HG03039 (cell line): ENCODE measurements around the gene ERP44.
"Not testable (repeated sequence)": the region's sequence is repeated elsewhere in the genome, so short reads cannot be mapped to it uniquely, and the experiment has no call there.

Experiments
- ATAC-seq: cut with Tn5 transposase; IDR thresholded peaks from one replicate; pipeline ENCODE4 v1.9.1; 2021; ENCODE audit warnings: mild to moderate bottlenecking, moderate library complexity; ENCODE audit not compliant: unreplicated experiment

Gene ERP44

DNA sequence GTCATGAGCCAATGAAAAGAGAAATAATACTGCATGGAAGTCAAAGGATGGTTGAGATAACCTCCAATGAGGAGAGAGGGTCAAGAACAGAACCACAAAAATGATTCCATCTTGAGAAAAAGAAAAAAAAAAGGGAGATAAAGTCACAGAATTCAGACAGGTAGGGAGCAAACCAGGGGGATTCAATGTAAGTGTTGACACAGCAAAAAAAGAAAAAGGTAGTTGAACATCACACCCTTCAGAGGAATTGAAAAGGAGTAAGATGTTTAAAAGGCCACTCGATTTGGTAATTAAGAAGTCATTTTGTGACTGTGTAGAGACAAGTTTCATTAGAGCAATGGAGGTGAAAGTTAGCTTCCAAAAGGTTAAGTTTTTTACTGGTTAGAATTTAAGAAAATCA, 79.3 kb downstream of the ERP44 start:
- no peak for ATAC-seq

- ATAC-seq: no peak
Measured at GRCh38 chr9:100014846-100015245, 84.0 kb downstream of the ERP44 start.

DNA sequence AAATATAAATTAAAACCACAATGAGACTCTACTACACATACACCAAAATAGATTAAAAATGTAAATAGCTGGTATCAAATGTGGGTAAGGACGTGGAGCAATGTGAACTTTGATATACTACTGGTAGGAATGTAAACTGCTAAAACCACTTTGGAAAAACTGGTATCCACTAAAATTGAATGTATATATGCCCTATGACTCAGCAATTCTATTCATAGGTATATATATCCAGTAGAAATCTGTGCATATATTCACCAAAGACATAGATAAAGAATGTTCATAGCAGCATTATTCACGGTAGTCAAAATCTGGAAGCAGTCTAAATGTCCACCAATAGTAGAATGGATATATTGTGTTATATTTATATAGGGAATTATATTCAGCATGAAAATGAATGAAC, 85.2 kb downstream of the ERP44 start:
- ATAC-seq: no peak

- ATAC-seq: no peak
Measured at GRCh38 chr9:100012279-100012678, 86.5 kb downstream of the ERP44 start.

DNA sequence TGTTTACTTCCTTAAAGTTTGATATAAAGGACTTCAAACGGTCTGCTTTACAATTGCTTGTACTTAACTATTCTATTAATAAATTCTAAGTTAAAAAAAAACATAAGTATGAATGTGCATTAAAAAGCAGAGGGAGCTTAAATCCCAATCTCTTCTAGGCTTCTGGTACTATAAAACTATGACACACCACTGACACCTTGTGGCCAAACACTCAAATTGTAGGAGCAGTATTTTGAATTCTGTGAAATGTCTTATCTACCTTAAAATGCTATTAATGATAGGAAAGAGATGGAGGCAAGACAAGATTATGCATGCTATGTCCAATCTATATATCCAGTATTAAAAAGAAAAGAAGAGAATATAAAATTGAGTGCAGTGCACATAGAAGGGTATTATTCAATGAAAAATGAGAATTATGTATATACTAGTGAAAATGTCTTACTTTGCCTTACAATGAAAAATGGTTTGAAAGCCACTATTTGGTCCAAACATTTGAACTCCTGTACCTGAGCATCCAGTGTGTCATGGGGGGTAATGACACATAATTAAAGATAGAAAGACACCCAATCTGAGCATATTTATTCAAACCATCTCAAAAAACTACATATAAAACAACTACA, 87.6 kb downstream of the ERP44 start:
- ATAC-seq: no peak

- ATAC-seq: no peak
Measured at GRCh38 chr9:99999797-100000196, 99.0 kb downstream of the ERP44 start.

DNA sequence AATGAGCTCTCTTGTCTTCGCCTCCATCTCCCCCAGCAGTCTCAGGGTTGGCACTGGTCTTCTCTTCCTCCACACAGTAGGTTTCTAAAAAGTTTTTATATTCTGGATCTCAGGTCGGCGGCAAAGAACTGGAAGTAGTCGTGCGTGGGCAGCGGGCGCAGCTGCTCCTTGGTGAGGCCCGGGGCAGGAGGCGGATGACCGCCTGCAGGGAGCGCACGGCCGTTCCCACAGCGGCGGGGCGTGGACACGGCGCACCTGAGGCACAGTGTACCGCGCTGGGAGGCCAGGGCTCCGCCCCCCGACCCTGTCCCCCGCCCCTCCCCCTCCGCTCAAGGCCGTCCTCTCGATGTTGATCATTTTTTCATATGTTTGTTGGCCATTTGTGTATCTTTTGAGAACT, 99.9 kb downstream of the ERP44 start:
- no peak for ATAC-seq

GRCh38 chr9:99998266-99998665, 100.5 kb downstream of the ERP44 start:
- ATAC-seq: no peak

GRCh38 chr9:99990508-99990907, 108.3 kb downstream of the ERP44 start:
- not testable (repeated sequence) for ATAC-seq

DNA sequence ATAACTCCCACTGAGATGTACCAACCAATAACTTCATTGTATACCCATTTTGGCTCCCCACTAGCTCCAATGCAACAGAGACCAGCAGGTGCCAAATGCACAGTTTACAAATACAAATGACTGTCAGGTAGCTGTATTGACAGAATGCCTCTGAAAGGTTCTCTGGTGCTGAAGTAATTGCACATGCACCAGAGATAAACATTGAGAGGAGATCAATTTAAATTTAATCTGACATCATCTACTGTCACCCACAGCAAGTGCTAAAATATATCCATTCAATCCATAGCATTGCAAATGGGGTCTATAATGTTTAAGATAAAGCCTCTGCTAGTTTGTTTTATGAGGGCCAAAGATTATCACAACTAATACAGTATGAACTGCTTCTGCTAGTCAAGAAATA, 112.2 kb downstream of the ERP44 start:
- ATAC-seq: no peak

GRCh38 chr9:99980598-99980997, 118.2 kb downstream of the ERP44 start:
- no peak for ATAC-seq

GRCh38 chr9:99978221-99978620, 120.6 kb downstream of the ERP44 start:
- no peak for ATAC-seq

- ATAC-seq: no peak
Measured at GRCh38 chr9:99977033-99977792, 121.6 kb downstream of the ERP44 start.

GRCh38 chr9:99973455-99973854, 125.3 kb downstream of the ERP44 start:
- no peak for ATAC-seq

GRCh38 chr9:99971410-99971809, 127.4 kb downstream of the ERP44 start:
- no peak for ATAC-seq

DNA sequence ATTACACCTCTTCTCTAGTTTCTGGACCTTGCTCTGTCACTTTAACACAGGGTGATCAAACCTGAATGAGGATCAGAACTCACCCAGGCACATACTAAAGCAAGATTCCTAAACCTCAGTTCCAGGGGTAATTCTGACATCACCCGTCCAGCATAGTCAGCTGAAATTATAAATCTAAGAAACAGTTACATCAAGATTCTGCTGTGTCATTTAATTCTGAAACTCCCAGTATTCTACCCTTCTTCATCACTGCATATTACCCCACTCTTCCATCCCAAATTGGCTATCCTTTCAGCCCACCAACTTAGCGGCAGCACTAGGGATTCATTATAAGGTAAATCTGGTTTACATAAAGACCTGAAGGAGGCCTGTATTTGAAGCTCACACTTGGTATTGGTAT, 128.3 kb downstream of the ERP44 start:
- no peak for ATAC-seq

DNA sequence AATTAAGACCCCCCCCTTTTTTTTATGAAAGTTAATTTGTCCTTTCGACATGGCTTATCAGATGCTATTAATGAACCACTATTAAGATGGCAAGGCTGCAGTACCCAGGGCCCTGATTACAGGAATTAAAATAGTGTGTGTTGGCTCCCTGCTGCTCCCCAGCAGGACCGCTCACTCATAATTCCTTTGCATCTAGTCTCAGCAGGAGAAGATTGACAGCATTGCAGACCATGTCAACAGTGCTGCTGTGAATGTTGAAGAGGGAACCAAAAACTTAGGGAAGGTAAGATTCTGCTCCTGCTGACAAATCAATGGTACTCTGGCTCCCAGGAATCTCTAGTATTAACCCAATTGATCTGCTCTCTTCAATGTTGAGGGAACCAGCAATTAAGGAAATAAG, 131.3 kb downstream of the ERP44 start:
- no peak for ATAC-seq

DNA sequence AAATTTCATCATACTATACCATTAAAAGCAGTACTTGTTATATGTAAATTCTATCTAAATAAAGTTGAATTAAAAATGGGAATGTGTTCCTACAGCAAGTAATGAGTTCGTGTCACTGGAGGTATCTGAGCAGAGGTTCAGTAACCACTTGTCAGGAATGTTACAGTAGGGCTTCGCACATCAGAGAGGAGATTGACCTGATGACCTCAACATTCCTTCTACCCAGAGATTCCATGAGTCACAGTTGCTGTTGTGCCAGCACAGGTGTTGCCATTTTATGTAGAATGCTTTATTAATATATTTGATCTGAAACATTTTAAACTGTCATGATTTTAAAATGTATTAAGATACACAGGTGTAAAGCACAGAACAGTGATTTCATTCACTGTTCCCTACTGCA, 132.1 kb downstream of the ERP44 start:
- no peak for ATAC-seq

DNA sequence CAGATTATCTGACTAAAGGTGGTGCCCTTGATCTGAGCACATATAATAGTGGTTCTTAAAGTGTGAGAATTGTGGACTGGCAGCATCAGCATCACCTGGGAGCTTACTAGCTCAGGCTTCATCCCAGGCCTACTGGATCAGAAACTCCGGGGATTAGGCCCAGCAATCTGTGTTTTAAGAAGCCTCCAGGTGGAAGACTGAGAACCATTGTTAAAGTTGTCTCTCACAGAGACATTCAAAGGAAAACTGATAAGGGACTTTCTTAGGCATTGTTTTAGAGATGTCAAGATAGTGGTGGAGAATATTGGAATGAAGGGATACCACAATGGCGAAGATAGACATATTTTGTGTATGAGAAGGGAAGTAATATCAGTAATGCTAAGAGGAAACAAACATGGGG, 132.8 kb downstream of the ERP44 start:
- no peak for ATAC-seq

- no peak for ATAC-seq
Measured at GRCh38 chr9:99964336-99964735, 134.5 kb downstream of the ERP44 start.

GRCh38 chr9:99962680-99963261, 136.0 kb downstream of the ERP44 start:
- ATAC-seq: no peak

DNA sequence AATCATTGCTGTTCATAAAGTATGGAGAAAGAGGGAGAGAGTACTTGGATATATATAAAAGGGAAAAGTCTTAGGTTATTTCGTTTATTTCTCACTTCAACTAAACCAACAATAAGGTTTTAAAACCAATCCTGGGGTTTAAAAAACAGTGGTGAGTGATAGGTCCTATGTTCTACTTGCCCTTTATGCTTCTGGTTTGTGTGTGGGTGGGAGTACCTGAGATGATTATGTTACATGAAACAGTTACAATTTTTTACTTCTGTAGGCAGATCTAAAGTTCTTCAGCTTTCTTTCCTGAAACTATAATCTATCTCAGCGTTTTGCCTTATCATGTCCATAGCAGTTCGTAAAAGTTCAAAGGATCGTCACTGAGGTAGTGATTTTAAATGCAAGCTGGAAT, 143.2 kb downstream of the ERP44 start:
- no peak for ATAC-seq
